Measurements from ENCODE around the gene CACNB4. TPM values are rescaled to one million over a fixed set of nuclear protein-coding genes. Genes with fewer than 3 reads are reported as not detected.
"Not testable (repeated sequence)": the region's sequence is repeated elsewhere in the genome, so short reads cannot be mapped to it uniquely, and the experiment has no call there.

CACNB4 gene
- polyA plus RNA-seq, 3 donors from 2014 or later, result 0.11 TPM; not detected in 2

- no peaks in the 10 kb centered on the region for H3K9me3 Mint-ChIP-seq
- H3K4me3 Mint-ChIP-seq, result no peak overlapping the region
- H3K27ac Mint-ChIP-seq, result no peak overlapping the region
- H3K4me1 Mint-ChIP-seq, result no peaks in the 10 kb centered on the region
- H3K27me3 Mint-ChIP-seq (ENCODE audit: low read depth in 3 of 3), result peaks cover 0 to 2% (median 0%) of the 10 kb centered on the region in 3 donors
- peak; percentile 35 to 53 (median 51) for DNase-seq
- H3K36me3 Mint-ChIP-seq, result no peaks in the 10 kb centered on the region
Measured at GRCh38 chr2:152036611-152037469, 62.0 kb downstream of the CACNB4 start.

- no peaks in the 10 kb centered on the region for H3K9me3 Mint-ChIP-seq
- peaks cover 0 to 2% (median 0%) of the 10 kb centered on the region in 3 donors for H3K27me3 Mint-ChIP-seq (ENCODE audit: low read depth in 3 of 3)
- no peak overlapping the region for H3K27ac Mint-ChIP-seq
- no peaks in the 10 kb centered on the region for H3K4me1 Mint-ChIP-seq
- DNase-seq, result no peak
- H3K36me3 Mint-ChIP-seq, result peaks cover 0 to 3% (median 0%) of the 10 kb centered on the region in 3 donors
- no peak overlapping the region for H3K4me3 Mint-ChIP-seq
Measured at GRCh38 chr2:152034257-152034801, 64.5 kb downstream of the CACNB4 start.

- Mint-ChIP-seq H3K27me3 (ENCODE audit: low read depth in 3 of 3) (peaks cover 0 to 2% (median 0%) of the 10 kb centered on the region in 3 donors), H3K9me3 (no peaks in the 10 kb centered on the region), H3K27ac (peak overlapping the region in 1 of 6 donors; percentile 64), H3K36me3 (peaks cover 0 to 3% (median 0%) of the 10 kb centered on the region in 3 donors), H3K4me1 (no peaks in the 10 kb centered on the region), H3K4me3 (no peak overlapping the region)
- no peak for DNase-seq
Measured at GRCh38 chr2:152033011-152033925, 65.6 kb downstream of the CACNB4 start.

GRCh38 chr2:152031747-152032306 lies 67.0 kb downstream of the CACNB4 start:
- Mint-ChIP-seq H3K9me3 (no peaks in the 10 kb centered on the region), H3K36me3 (peaks cover 0 to 3% (median 0%) of the 10 kb centered on the region in 3 donors)
- no peak for DNase-seq

GRCh38 chr2:152030596-152031328 lies 68.1 kb downstream of the CACNB4 start:
- H3K4me1 Mint-ChIP-seq; H3K27me3 Mint-ChIP-seq (ENCODE audit: low read depth in 3 of 3); DNase-seq; H3K9me3 Mint-ChIP-seq; H3K27ac Mint-ChIP-seq; H3K36me3 Mint-ChIP-seq; H3K4me3 Mint-ChIP-seq: not testable (repeated sequence)

More at GRCh38 chr2:152031747-152032306, 67.0 kb downstream of the CACNB4 start:
- no peaks in the 10 kb centered on the region for H3K4me1 Mint-ChIP-seq
- peaks cover 0 to 2% (median 0%) of the 10 kb centered on the region in 3 donors for H3K27me3 Mint-ChIP-seq (ENCODE audit: low read depth in 3 of 3)
- H3K27ac Mint-ChIP-seq, result no peak overlapping the region
- no peak overlapping the region for H3K4me3 Mint-ChIP-seq

GRCh38 chr2:152028182-152028862 lies 70.5 kb downstream of the CACNB4 start:
- Mint-ChIP-seq H3K27ac (no peak overlapping the region), H3K4me3 (no peak overlapping the region), H3K27me3 (ENCODE audit: low read depth in 3 of 3) (peaks cover 0 to 4% (median 0%) of the 10 kb centered on the region in 3 donors), H3K9me3 (no peaks in the 10 kb centered on the region), H3K4me1 (peaks cover 4 to 8% of the 10 kb centered on the region in 2 donors), H3K36me3 (peaks cover 0 to 3% (median 0%) of the 10 kb centered on the region in 3 donors)
- DNase-seq, result no peak

- Mint-ChIP-seq H3K27ac (peak overlapping the region in 2 of 6 donors; percentile 61 to 66), H3K36me3 (peaks cover 0 to 3% (median 0%) of the 10 kb centered on the region in 3 donors), H3K4me3 (peak overlapping the region; percentile 74 to 93 (median 90)), H3K4me1 (peaks cover 4 to 8% of the 10 kb centered on the region in 2 donors), H3K9me3 (no peaks in the 10 kb centered on the region), H3K27me3 (ENCODE audit: low read depth in 3 of 3) (peaks cover 0 to 4% (median 0%) of the 10 kb centered on the region in 3 donors)
- DNase-seq, result peak; percentile 67 to 77 (median 75)
Measured at GRCh38 chr2:152025678-152026287, 73.1 kb downstream of the CACNB4 start.

- DNase-seq, result no peak
- peaks cover 4 to 8% of the 10 kb centered on the region in 2 donors for H3K4me1 Mint-ChIP-seq
- no peaks in the 10 kb centered on the region for H3K9me3 Mint-ChIP-seq
- no peaks in the 10 kb centered on the region for H3K36me3 Mint-ChIP-seq
- H3K4me3 Mint-ChIP-seq, result no peak overlapping the region
- H3K27me3 Mint-ChIP-seq (ENCODE audit: low read depth in 3 of 3), result peaks cover 0 to 4% (median 0%) of the 10 kb centered on the region in 3 donors
- no peak overlapping the region for H3K27ac Mint-ChIP-seq
Measured at GRCh38 chr2:152024477-152024876, 74.4 kb downstream of the CACNB4 start.

- Mint-ChIP-seq H3K36me3 (no peaks in the 10 kb centered on the region), H3K9me3 (no peaks in the 10 kb centered on the region), H3K27me3 (ENCODE audit: low read depth in 3 of 3) (peaks cover 0 to 4% (median 0%) of the 10 kb centered on the region in 3 donors), H3K4me3 (no peak overlapping the region), H3K4me1 (peaks cover 4 to 9% of the 10 kb centered on the region in 2 donors), H3K27ac (no peak overlapping the region)
- DNase-seq, result no peak
Measured at GRCh38 chr2:152022090-152022489, 76.8 kb downstream of the CACNB4 start.

GRCh38 chr2:152021001-152021400 lies 77.8 kb downstream of the CACNB4 start:
- not testable (repeated sequence) for H3K36me3 Mint-ChIP-seq; H3K9me3 Mint-ChIP-seq; H3K27ac Mint-ChIP-seq; DNase-seq; H3K27me3 Mint-ChIP-seq (ENCODE audit: low read depth in 3 of 3); H3K4me3 Mint-ChIP-seq
- H3K4me1 Mint-ChIP-seq, result peaks cover 5 to 13% of the 10 kb centered on the region in 2 donors

- Mint-ChIP-seq H3K36me3 (no peaks in the 10 kb centered on the region), H3K27ac (no peak overlapping the region), H3K9me3 (no peaks in the 10 kb centered on the region), H3K27me3 (ENCODE audit: low read depth in 3 of 3) (peaks cover 0 to 7% (median 0%) of the 10 kb centered on the region in 3 donors), H3K4me3 (no peak overlapping the region), H3K4me1 (peaks cover 2 to 6% of the 10 kb centered on the region in 2 donors)
- no peak for DNase-seq
Measured at GRCh38 chr2:152019732-152020131, 79.1 kb downstream of the CACNB4 start.

Data from immature natural killer cell (primary cell).